COLO668 (cell line): Measurements from ENCODE around the gene RNF212B.

Source experiments
- DNase-seq: peaks from one replicate; lab custom pipeline; 2025; ENCODE audit not compliant: unreplicated experiment; lab: John Stamatoyannopoulos, UW

RNF212B gene

DNA sequence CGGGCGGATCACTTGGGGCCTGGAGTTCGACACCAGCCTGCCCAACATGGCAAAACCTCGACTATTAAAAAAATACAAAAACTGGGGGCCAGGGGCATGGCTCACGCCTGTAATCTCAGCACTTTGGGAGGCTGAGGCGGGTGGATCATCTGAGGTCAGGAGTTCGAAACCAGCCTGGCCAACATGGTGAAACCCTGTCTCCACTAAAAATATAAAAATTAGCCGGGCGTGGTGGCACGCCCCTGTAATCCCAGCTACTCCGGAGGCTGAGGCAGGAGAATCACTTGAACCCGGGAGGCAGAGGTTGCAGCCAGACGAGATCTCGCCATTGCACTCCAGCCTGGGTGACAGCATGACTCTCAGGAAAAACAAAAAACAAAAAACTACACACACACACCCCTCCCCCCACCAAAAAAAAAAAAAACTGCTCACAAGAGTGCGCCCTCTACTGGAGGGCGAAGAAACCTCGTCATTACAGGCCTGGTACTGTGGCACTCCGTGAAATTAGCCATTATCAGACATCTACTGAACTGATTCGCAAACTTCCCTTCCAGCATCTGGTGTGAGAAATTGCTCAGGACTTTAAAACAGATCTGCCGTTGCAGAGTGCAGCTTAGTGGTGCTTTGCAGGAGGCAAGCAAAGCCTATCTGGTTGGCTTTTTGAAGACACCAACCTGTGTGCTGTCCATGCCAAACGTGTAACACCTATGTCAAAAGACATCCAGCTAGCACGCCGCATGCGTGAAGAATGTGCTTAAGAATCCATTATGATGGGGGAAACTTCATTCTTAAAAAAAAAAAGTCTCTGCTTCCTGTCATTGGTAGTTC, 57.2 kb downstream of the RNF212B start:
- peak; percentile 66 for DNase-seq

GRCh38 chr14:23296012-23296777, 58.5 kb downstream of the RNF212B start:
- no peak for DNase-seq

GRCh38 chr14:23297096-23297495, 59.4 kb downstream of the RNF212B start:
- no peak for DNase-seq

DNA sequence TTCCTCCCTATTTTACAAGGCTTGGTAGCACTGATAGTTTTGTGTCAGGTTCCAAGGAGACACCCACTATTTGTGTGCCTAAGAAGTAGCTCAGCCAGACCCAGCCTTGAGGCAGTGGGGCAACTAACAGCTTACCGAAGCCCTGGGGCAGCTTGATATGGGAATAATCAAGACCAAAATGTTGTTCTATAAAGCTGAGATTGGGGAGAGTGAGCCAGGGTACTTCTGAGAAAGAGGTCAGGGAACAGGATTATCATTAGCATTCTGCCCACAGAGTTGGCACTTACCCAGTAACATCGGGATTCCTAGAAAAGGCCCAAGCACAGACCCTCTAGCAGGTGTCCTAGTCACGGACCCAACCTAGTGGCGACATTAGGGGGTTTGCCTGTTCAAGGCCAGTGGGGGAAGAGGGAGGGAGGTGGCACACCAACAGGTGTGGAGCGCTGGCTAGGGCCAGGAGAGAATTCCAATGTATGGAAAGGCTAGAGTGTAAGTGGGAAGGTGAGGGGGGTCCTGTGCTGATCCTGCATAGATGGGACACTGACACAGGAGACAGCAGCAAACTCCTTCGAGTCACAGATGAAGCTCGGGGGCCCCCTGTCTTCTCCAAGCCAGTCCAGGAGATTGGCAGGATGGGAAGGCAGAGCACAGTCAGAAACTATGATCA, 60.0 kb downstream of the RNF212B start:
- DNase-seq = no peak

DNA sequence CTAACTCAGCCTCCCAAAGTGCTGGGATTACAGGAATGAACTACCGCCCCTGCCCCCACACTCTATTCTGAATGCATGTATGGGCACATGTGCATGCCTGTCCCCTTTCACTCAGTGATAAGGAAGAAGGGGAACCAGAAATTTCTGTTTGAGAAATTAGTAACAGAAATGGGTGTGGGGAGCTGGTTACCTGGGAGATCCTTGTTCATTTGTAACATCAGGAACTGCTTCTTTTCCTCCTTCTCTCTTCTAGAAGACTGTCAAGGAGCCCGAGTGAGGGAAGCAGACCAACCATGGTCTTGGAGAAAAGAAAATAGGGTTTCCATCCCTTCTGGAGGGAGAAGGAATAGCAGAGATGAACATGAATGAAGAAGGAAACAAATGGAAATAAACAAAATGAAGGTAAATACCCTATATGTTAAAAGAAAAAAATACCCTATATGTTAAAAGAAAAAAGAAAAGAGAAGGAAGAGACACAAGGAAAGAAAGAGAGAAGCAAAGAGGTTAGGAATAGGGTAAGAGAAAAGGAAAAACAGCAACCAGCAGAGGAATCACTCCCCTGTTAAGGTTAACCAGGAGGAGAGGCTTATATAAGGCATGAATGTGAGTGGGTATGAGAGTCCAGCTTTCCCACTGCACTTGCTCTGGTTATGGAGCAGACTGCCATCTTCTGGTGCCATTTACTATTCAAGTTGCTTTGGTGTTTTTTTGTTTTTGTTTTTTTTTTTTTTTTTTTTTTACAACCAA, 61.6 kb downstream of the RNF212B start:
- DNase-seq = no peak

GRCh38 chr14:23299986-23300686, 62.4 kb downstream of the RNF212B start:
- no peak for DNase-seq

GRCh38 chr14:23300687-23301223, 63.0 kb downstream of the RNF212B start:
- peak; percentile 42 for DNase-seq

- peak; percentile 100 for DNase-seq
Measured at GRCh38 chr14:23301288-23301968, 63.7 kb downstream of the RNF212B start.

DNA sequence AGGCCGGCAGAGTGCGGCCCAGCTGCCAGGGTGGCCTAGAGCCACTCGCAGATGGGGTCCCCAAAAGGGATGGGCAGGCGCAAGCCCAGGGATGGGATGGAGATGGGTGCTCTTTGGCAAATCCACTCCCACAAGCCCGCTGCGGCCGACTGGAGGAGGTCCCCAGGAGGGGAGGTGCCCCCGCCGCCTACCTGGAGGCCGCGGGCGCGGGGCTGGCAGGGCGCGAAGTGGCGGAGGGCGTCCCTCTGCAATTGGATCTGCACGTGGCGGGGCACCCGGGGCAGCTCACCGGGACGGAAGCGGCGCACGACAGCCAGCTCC, 64.2 kb downstream of the RNF212B start:
- no peak for DNase-seq

- peak; percentile 93 for DNase-seq
Measured at GRCh38 chr14:23302290-23303225, 64.8 kb downstream of the RNF212B start, which contains the start of gene PPP1R3E. Gene PPP1R3E (minus strand): TSS chr14:23302859. CDS start chr14:23302576, 283 bp downstream.

DNA sequence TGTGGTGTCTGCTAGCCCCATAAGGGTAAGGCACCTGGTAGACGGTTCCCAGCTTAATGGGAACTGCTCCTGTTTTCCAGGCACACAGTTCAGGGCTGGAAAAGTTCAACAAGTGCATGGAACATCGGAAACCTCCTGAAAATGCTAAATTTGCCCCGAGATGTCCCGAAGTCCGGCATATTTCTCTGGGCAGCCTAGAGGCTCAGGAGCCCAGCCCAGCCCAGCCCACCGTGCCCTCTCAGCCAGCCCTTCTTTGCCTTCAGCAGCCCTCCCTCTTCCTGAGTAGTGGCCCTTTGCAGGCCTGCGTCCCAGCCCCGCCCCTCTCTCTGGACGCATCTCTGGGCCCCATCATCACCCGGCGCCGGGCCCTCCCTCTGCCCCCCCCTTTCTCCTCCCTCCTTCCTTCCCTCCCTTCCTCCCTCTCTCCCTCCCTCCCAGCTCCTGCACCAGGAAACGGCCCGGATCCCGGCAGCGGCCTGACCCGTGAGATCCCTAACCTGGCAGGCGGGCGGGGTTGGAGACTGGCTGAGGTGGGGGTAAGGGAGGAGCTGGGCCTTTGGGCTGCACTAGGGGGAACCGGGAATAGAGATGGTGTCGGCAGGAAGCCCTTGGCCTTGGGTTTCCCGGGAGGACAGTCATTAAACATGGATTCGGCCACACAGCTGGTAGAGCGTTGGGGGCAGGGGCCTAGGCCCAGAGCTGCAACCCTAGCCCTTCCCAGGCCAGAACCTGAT, 68.8 kb downstream of the RNF212B start, which contains the start of gene BCL2L2:
Gene BCL2L2, plus strand, starts transcription at position 422 of the 734 bp plus-strand sequence. CDS start 935 bp downstream, outside the sequence.
- peak; percentile 95 for DNase-seq

DNA sequence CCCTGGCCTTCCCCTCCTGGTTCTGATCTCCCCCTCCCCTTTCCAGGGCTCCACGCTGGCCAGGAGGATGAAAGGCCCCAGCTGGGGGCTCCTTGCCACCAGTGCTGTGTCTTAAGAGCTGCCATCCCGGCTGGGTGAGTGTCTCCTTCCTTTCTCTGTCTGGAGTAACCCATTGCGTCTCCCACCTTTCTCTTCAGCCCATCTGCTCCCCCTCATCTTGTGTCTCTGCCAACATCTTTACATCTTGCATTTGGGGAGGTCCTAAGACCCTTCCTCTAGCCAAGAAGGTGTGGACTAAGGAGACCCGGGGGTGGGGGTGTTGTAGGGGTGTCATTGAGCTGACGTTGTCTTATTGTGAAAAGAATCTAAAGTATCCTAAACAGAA, 69.4 kb downstream of the RNF212B start:
- no peak for DNase-seq

DNA sequence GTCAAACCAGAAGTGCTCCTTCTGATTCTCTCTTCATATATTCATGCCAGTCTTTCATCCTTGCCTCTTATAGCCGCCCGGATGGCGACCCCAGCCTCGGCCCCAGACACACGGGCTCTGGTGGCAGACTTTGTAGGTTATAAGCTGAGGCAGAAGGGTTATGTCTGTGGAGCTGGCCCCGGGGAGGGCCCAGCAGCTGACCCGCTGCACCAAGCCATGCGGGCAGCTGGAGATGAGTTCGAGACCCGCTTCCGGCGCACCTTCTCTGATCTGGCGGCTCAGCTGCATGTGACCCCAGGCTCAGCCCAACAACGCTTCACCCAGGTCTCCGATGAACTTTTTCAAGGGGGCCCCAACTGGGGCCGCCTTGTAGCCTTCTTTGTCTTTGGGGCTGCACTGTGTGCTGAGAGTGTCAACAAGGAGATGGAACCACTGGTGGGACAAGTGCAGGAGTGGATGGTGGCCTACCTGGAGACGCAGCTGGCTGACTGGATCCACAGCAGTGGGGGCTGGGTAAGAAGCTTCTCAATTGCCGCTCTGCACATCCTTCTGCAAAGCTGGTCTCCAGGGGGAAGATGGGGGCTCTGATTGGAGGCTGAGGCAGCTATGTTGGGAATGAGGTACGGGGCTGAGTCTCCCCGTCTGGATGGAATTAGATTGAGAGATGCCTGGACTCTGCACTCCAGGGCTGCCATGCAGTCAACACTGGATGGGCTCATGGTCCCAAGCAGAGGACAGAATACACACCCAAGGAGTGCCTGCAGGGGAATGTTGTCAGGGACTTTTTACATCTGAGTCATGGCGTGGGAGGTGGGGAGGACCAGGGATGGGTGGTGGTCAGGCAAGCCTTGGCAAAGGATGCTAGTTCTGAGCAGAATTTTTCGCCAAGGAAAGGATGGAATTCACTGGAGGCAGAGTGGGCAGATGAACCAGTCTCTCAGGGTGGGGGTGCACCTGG, 70.2 kb downstream of the RNF212B start:
- no peak for DNase-seq

DNA sequence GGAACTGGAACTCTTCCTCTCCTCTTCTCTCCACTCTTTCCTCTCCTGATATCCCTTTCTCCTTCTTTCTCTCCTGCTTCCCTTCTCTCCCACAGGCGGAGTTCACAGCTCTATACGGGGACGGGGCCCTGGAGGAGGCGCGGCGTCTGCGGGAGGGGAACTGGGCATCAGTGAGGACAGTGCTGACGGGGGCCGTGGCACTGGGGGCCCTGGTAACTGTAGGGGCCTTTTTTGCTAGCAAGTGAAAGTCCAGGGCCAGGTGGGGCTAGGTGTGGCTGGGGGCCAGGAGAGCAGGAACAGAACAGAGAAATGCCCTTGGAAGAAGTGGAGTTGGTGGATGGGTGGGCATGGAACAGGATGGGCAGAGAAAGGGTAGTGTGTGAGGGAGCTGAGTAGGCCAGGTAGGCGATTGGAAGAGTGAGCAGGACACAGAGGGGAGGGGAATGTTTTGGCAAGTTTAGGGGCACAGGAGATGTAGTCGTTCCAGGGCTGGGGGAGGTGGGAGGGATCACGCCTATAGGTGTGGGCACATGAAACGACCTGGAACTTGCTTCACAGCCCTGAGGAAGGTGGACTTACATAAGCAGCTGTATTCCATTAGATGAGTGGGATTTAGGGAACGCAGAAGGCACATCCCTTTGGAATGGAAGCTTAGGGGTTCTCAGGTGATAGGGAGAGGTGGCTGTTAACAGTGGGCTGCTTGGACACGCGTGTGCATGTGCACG, 71.1 kb downstream of the RNF212B start:
- DNase-seq = no peak

- no peak for DNase-seq
Measured at GRCh38 chr14:23310546-23310945, 72.8 kb downstream of the RNF212B start.

DNA sequence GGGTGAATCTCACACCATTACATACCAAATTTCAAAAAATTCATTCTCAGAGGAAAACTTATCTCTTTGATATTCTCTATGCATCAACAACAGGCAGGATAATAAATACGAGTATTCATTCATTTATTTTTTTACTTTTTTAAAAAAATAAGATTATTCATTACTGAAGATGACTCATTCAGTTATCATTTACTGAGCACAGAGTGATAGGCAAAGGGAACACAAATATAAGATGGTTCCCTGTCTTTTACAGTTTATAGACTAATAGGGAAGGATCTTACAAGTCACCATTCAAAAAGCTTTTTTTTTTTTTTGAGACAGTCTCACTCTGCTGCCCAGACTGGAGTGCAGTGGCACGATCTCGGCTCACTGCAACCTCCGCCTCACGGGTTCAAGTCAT, 78.6 kb downstream of the RNF212B start:
- DNase-seq = no peak
